ENCODE results near the gene SOCS3. TPM values are rescaled to one million over a fixed set of nuclear protein-coding genes. Genes with fewer than 3 reads are reported as not detected.

SOCS3 gene
- total and polyA plus RNA-seq, 10 of the 15 experiments (the other 5 are each of a cell fraction or from before 2014, with no cell fraction given): 0.05 to 3.9 (median 1.0) TPM

- intact Hi-C loops (cut with micrococcal nuclease; ENCODE audit: unreplicated experiment): loop anchor here (2.0 kb wide), 2 partner anchors 29 to 39 kb away; no protein-coding TSS in a partner anchor
These were observed 42.0 kb downstream of the SOCS3 start for GRCh38 chr17:78317794-78318400.

GRCh38 chr17:78316867-78317789, 42.7 kb downstream of the SOCS3 start:
- Histone ChIP-seq H3K4me1 (ENCODE audit: control insufficient read depth, insufficient read depth, low read length) (peaks cover 42% of the 10 kb centered on the region), H3K9ac (ENCODE audit: control insufficient read depth, insufficient read depth, low read length) (peak overlapping the region; percentile 55; the same call in 1 of the 2 replicates), H2AFZ (ENCODE audit: control insufficient read depth, low read depth, low read length) (no peak overlapping the region; the same call in 1 of the 2 replicates), H3K4me2 (ENCODE audit: control insufficient read depth, insufficient read depth) (peak overlapping the region; percentile 58), H3K9me3 (replicated peaks; ENCODE audit: control insufficient read depth, insufficient read depth, low read length) (no peaks in the 10 kb centered on the region), H4K20me1 (ENCODE audit: control insufficient read depth, insufficient read depth) (no peaks in the 10 kb centered on the region), H3K27ac (ENCODE audit: control insufficient read depth, insufficient read depth) (peak overlapping the region; percentile 76), H3K79me2 (ENCODE audit: control insufficient read depth, insufficient read depth, low read length) (no peaks in the 10 kb centered on the region), H3K36me3 (ENCODE audit: control insufficient read depth in 2 of 2, insufficient read depth in 2 of 2, low read length in 1 of 2) (no peaks in the 10 kb centered on the region), H3K4me3 (peak overlapping the region; percentile 70), H3K27me3 (replicated peaks in 1 of 2; ENCODE audit: control insufficient read depth in 2 of 2, insufficient read depth in 2 of 2, low read length in 1 of 2) (no peaks in the 10 kb centered on the region; a peak in 1 of 4 replicates)
- WGBS (ENCODE audit: insufficient coverage, insufficient replicate concordance, low lambda C conversion rate, missing lambda C conversion rate): 19% methylated on average over 20 of the region's 20 CpGs
- intact Hi-C loops (cut with micrococcal nuclease; ENCODE audit: unreplicated experiment): loop anchor here (2.0 kb wide), 2 partner anchors 28 to 40 kb away; no protein-coding TSS in a partner anchor
- DNase-seq (ENCODE audit: low read depth, low spot score) (peak; percentile 43), FAIRE-seq (peak; percentile 90), ATAC-seq (peak; percentile 47)
- POLR2A ChIA-PET: interaction anchor here (0.6 to 3.5 kb wide), 17 partner anchors 8 to 419 kb away, joined by 3 to 17 read pairs (median 4); no protein-coding TSS in a partner anchor
- in situ Hi-C loops (cut with MboI): no loop called here
- CTCF ChIA-PET: interaction anchor here (0.6 to 5.6 kb wide), 15 partner anchors 8 to 232 kb away, joined by 3 to 30 read pairs (median 4); partner anchors contain the start of gene SOCS3
- RAD21 ChIA-PET (ENCODE audit: unreplicated experiment): interaction anchor here (0.6 to 5.7 kb wide), 20 partner anchors 9 to 447 kb away, joined by 3 to 81 read pairs (median 4); partner anchors contain the start of genes SOCS3 and TNRC6C
- BruUV-seq (replicated peaks): no TSS peak
- SMC1A ChIA-PET (ENCODE audit: uncharacterized antibody, unreplicated experiment): interaction anchor here (0.6 to 7.6 kb wide), 17 partner anchors 9 to 393 kb away, joined by 3 to 91 read pairs (median 4); no protein-coding TSS in a partner anchor
- TF ChIP-seq KAT2A (conservative IDR thresholded peaks at IDR 0.05; ENCODE audit: control insufficient read depth, low read depth, low read length) (no peak), MLLT1 (IDR thresholded peaks at IDR 0.05) (peak; percentile 83), RB1 (IDR thresholded peaks at IDR 0.05; ENCODE audit: borderline replicate concordance) (no peak), TCF7 (IDR thresholded peaks at IDR 0.05; ENCODE audit: borderline replicate concordance) (no peak), IRF5 (IDR thresholded peaks at IDR 0.05; ENCODE audit: borderline replicate concordance) (no peak), TCF12 (IDR thresholded peaks at IDR 0.05; ENCODE audit: low read depth, low read length) (0 out of 2 replicates have a peak, but pooled peaks have one; percentile 17), CREB1 (IDR thresholded peaks at IDR 0.05; ENCODE audit: low read depth) (no peak)

More at GRCh38 chr17:78317794-78318400, 42.0 kb downstream of the SOCS3 start:
- H3K9me3 ChIP-seq (replicated peaks; ENCODE audit: control insufficient read depth, insufficient read depth, low read length): no peaks in the 10 kb centered on the region
- ChIA-PET CTCF (interaction anchor here (0.6 to 5.6 kb wide), 7 partner anchors 18 to 104 kb away, joined by 3 to 30 read pairs (median 6); partner anchors contain the start of gene SOCS3), SMC1A (ENCODE audit: uncharacterized antibody, unreplicated experiment) (interaction anchor here (0.8 to 7.6 kb wide), 5 partner anchors 9 to 43 kb away, joined by 3 to 91 read pairs (median 5); no protein-coding TSS in a partner anchor), POLR2A (interaction anchor here (1.4 to 3.5 kb wide), 3 partner anchors 18 to 22 kb away, joined by 5 to 17 read pairs (median 12); no protein-coding TSS in a partner anchor), RAD21 (ENCODE audit: unreplicated experiment) (interaction anchor here (1.0 to 5.7 kb wide), 9 partner anchors 10 to 40 kb away, joined by 3 to 81 read pairs (median 4); no protein-coding TSS in a partner anchor)
- no peak for TF ChIP-seq FOXK2 (IDR thresholded peaks at IDR 0.05)
- 0 out of 2 replicates have a peak, but pooled peaks have one; percentile 6 for TF ChIP-seq ESRRA (IDR thresholded peaks at IDR 0.05; ENCODE audit: low read length)
- 69% methylated on average over 10 of the region's 10 CpGs for WGBS (ENCODE audit: insufficient coverage, insufficient replicate concordance, low lambda C conversion rate, missing lambda C conversion rate)
- H3K27ac ChIP-seq (ENCODE audit: control insufficient read depth, insufficient read depth): peak overlapping the region; percentile 76
- no peak overlapping the region for H2AFZ ChIP-seq (ENCODE audit: control insufficient read depth, low read depth, low read length)
- H3K79me2 ChIP-seq (ENCODE audit: control insufficient read depth, insufficient read depth, low read length): no peaks in the 10 kb centered on the region
- in situ Hi-C loops (cut with MboI): no loop called here
- no peaks in the 10 kb centered on the region for H4K20me1 ChIP-seq (ENCODE audit: control insufficient read depth, insufficient read depth)
- no TSS peak for BruUV-seq (replicated peaks)
- no peak overlapping the region for H3K9ac ChIP-seq (ENCODE audit: control insufficient read depth, insufficient read depth, low read length)
- no peaks in the 10 kb centered on the region; a peak in 1 of 4 replicates for H3K27me3 ChIP-seq (replicated peaks in 1 of 2; ENCODE audit: control insufficient read depth in 2 of 2, insufficient read depth in 2 of 2, low read length in 1 of 2)
- no peak for DNase-seq (ENCODE audit: low read depth, low spot score)
- no peak for FAIRE-seq
- H3K4me1 ChIP-seq (ENCODE audit: control insufficient read depth, insufficient read depth, low read length): peaks cover 42% of the 10 kb centered on the region
- ATAC-seq: no peak
- H3K4me3 ChIP-seq: no peak overlapping the region
- peak overlapping the region; percentile 58; the same call in 1 of the 2 replicates for H3K4me2 ChIP-seq (ENCODE audit: control insufficient read depth, insufficient read depth)
- H3K36me3 ChIP-seq (ENCODE audit: control insufficient read depth in 2 of 2, insufficient read depth in 2 of 2, low read length in 1 of 2): no peaks in the 10 kb centered on the region
